Inflammatory macrophage treated with lipopolysaccharide for 1 hour (primary cell): ENCODE results near the gene TYROBP.

Source experiments
- DNase-seq, 2 donors: peaks; one replicate each; pipeline ENCODE4 v3.0.0-alpha.2; 2020 to 2022

The TYROBP gene

GRCh38 chr19:35869327-35870123, 38.6 kb downstream of the TYROBP start:
- peak; percentile 63 to 75 for DNase-seq

- no peak for DNase-seq
Observed at GRCh38 chr19:35868823-35869326, 39.2 kb downstream of the TYROBP start.

- peak; percentile 15 to 40 for DNase-seq
Observed at GRCh38 chr19:35868172-35868822, 39.8 kb downstream of the TYROBP start, which contains the start of gene APLP1. Gene APLP1 (plus strand): TSS chr19:35868574. CDS start chr19:35868637, 63 bp downstream.

GRCh38 chr19:35863018-35863417, 45.1 kb downstream of the TYROBP start:
- DNase-seq = no peak

GRCh38 chr19:35862528-35862927, 45.6 kb downstream of the TYROBP start:
- DNase-seq = no peak

GRCh38 chr19:35861640-35862160, 46.4 kb downstream of the TYROBP start:
- DNase-seq = no peak

GRCh38 chr19:35860818-35861639, 47.1 kb downstream of the TYROBP start:
- no peak for DNase-seq

- no peak for DNase-seq
Observed at GRCh38 chr19:35860436-35860817, 47.7 kb downstream of the TYROBP start.

GRCh38 chr19:35859414-35859813, 48.7 kb downstream of the TYROBP start:
- no peak for DNase-seq

GRCh38 chr19:35858311-35858710, 49.8 kb downstream of the TYROBP start:
- DNase-seq = no peak

GRCh38 chr19:35856546-35857149, 51.4 kb downstream of the TYROBP start, which contains the start of gene KIRREL2:
Gene KIRREL2 (plus strand): TSS chr19:35856911. CDS start chr19:35857120, 209 bp downstream.
- no peak for DNase-seq
